OCI-LY1 (cell line): ENCODE data around the gene NKIRAS1.

Source experiments
- H2AFZ ChIP-seq: fragments of 200-600 bp; sonication (generic), shearing (Covaris generic); 2 replicates; pipeline ENCODE4 v1.6.0; 2014; ENCODE audit warnings: antibody characterized with exemption, mild to moderate bottlenecking, low read length
- H3F3A ChIP-seq: fragments of 200-600 bp; sonication (generic), shearing (Covaris generic); 2 replicates; pipeline ENCODE4 v1.6.0; 2014; ENCODE audit warnings: mild to moderate bottlenecking, antibody characterized with exemption, low read length, moderate library complexity; ENCODE audit not compliant: insufficient read depth
- H3K27ac ChIP-seq: fragments of 200-600 bp; sonication (generic); 2 replicates; pipeline ENCODE4 v1.5.1; 2014; ENCODE audit warnings: low read length, mixed run types, mild to moderate bottlenecking, low read depth; ENCODE audit not compliant: poor library complexity, severe bottlenecking
- H3K27me3 ChIP-seq: fragments of 200-600 bp; sonication (generic); 2 replicates; pipeline ENCODE4 v1.6.0; 2014; ENCODE audit warnings: antibody characterized with exemption, mild to moderate bottlenecking, low read length, moderate library complexity; ENCODE audit not compliant: insufficient read depth
- H3K36me3 ChIP-seq: fragments of 200-600 bp; sonication (generic); 2 replicates; pipeline ENCODE4 v1.6.1; 2014; ENCODE audit warnings: mild to moderate bottlenecking, antibody characterized with exemption, low read length, moderate library complexity, mixed read lengths; ENCODE audit not compliant: insufficient read depth
- H3K4me1 ChIP-seq: fragments of 200-600 bp; sonication (generic); 2 replicates; pipeline ENCODE4 v1.5.1; 2014; ENCODE audit warnings: mild to moderate bottlenecking, low read length, moderate library complexity; ENCODE audit not compliant: insufficient read depth, severe bottlenecking
- H3K4me2 ChIP-seq: fragments of 200-600 bp; sonication (generic), shearing (Covaris generic); 2 replicates; pipeline ENCODE4 v1.6.1; 2014; ENCODE audit warnings: low read length
- H3K4me3 ChIP-seq: fragments of 200-600 bp; sonication (generic); 2 replicates; pipeline ENCODE4 v1.5.1; 2014; ENCODE audit warnings: low read length, low read depth, mild to moderate bottlenecking, mixed read lengths; ENCODE audit not compliant: poor library complexity, severe bottlenecking
- H3K79me2 ChIP-seq: fragments of 200-600 bp; shearing (Covaris generic); 2 replicates; pipeline ENCODE4 v1.6.1; 2016; ENCODE audit warnings: mixed run types, low read length, mixed read lengths; ENCODE audit not compliant: insufficient read depth
- H3K9ac ChIP-seq: fragments of 200-600 bp; sonication (generic), shearing (Covaris generic); 2 replicates; pipeline ENCODE4 v1.6.1; 2014; ENCODE audit warnings: mild to moderate bottlenecking, low read length, mixed read lengths
- H3K9me2 ChIP-seq: fragments of 200-600 bp; sonication (generic), shearing (Covaris generic); 2 replicates; pipeline ENCODE4 v1.6.1; 2014; ENCODE audit warnings: low read depth, mild to moderate bottlenecking, low read length, mixed read lengths
- H3K9me3 ChIP-seq: fragments of 200-600 bp; shearing (Covaris generic); 2 replicates; pipeline ENCODE4 v1.6.1; 2014; ENCODE audit warnings: low read length, mixed read lengths
- H4K20me1 ChIP-seq: fragments of 200-600 bp; sonication (generic), shearing (Covaris generic); 2 replicates; pipeline ENCODE4 v1.6.0; 2016; ENCODE audit warnings: mild to moderate bottlenecking, low read length; ENCODE audit not compliant: insufficient read depth
- CTCF ChIP-seq: fragments of 200-600 bp; sonication (generic), shearing (Covaris generic); IDR thresholded peaks from 2 replicates; pipeline ENCODE4 v1.5.1; 2017; ENCODE audit warnings: mild to moderate bottlenecking, antibody characterized with exemption, low read length, moderate library complexity, mixed read lengths
- EZH2 ChIP-seq: fragments of 200-600 bp; sonication (generic), shearing (Covaris generic); IDR thresholded peaks from 2 replicates; pipeline ENCODE4 v1.8.0; 2017; ENCODE audit warnings: borderline replicate concordance, mixed run types, mild to moderate bottlenecking, antibody characterized with exemption, low read length, moderate library complexity, mixed read lengths

The NKIRAS1 gene

GRCh38 chr3:23938688-23939087 is 21.9 kb upstream of the NKIRAS1 start:
- Histone ChIP-seq H4K20me1 (no peaks in the 10 kb centered on the region), H3K9me2 (no peaks in the 10 kb centered on the region), H3K36me3 (no peaks in the 10 kb centered on the region), H3K79me2 (no peaks in the 10 kb centered on the region), H3K4me2 (no peak overlapping the region), H3K9me3 (no peaks in the 10 kb centered on the region), H3K27me3 (no peaks in the 10 kb centered on the region), H3F3A (no peaks in the 10 kb centered on the region; the same call in 1 of the 2 replicates), H2AFZ (no peak overlapping the region), H3K9ac (no peak overlapping the region), H3K4me1 (no peaks in the 10 kb centered on the region), H3K27ac (no peak overlapping the region), H3K4me3 (no peak overlapping the region)
- TF ChIP-seq EZH2 (no peak), CTCF (no peak)

GRCh38 chr3:23937296-23937695 is 20.5 kb upstream of the NKIRAS1 start:
- no peaks in the 10 kb centered on the region for H3K36me3 ChIP-seq
- TF ChIP-seq CTCF = no peak
- TF ChIP-seq EZH2 = no peak
- H3K9ac ChIP-seq = no peak overlapping the region
- no peaks in the 10 kb centered on the region for H4K20me1 ChIP-seq
- H3K79me2 ChIP-seq = no peaks in the 10 kb centered on the region
- H3K9me3 ChIP-seq = no peaks in the 10 kb centered on the region
- no peak overlapping the region for H2AFZ ChIP-seq
- no peaks in the 10 kb centered on the region for H3F3A ChIP-seq
- H3K4me2 ChIP-seq = no peak overlapping the region
- H3K4me3 ChIP-seq = no peak overlapping the region
- no peaks in the 10 kb centered on the region for H3K27me3 ChIP-seq
- no peaks in the 10 kb centered on the region for H3K4me1 ChIP-seq
- no peak overlapping the region for H3K27ac ChIP-seq
- H3K9me2 ChIP-seq = no peaks in the 10 kb centered on the region

GRCh38 chr3:23934253-23934652 is 17.5 kb upstream of the NKIRAS1 start:
- Histone ChIP-seq H3K27me3 (no peaks in the 10 kb centered on the region), H3K4me1 (peaks cover 8% of the 10 kb centered on the region), H3K4me3 (no peak overlapping the region), H3K36me3 (no peaks in the 10 kb centered on the region), H3K9me3 (no peaks in the 10 kb centered on the region), H4K20me1 (no peaks in the 10 kb centered on the region), H3K9me2 (no peaks in the 10 kb centered on the region), H3K27ac (no peak overlapping the region), H2AFZ (no peak overlapping the region), H3K9ac (no peak overlapping the region), H3K4me2 (no peak overlapping the region), H3F3A (no peaks in the 10 kb centered on the region), H3K79me2 (no peaks in the 10 kb centered on the region)
- TF ChIP-seq EZH2 = no peak
- no peak for TF ChIP-seq CTCF
